Hematopoietic multipotent progenitor cell treated with erythropoietin and hydrocortisone succinate and interleukin-3 and kit ligand, for 6 days (in vitro differentiated cells): ENCODE data around the gene KCNH6.

Experiments used
- DNase-seq: peaks from one replicate; pipeline ENCODE4 v3.0.0-alpha.2; 2015

The KCNH6 gene

DNA sequence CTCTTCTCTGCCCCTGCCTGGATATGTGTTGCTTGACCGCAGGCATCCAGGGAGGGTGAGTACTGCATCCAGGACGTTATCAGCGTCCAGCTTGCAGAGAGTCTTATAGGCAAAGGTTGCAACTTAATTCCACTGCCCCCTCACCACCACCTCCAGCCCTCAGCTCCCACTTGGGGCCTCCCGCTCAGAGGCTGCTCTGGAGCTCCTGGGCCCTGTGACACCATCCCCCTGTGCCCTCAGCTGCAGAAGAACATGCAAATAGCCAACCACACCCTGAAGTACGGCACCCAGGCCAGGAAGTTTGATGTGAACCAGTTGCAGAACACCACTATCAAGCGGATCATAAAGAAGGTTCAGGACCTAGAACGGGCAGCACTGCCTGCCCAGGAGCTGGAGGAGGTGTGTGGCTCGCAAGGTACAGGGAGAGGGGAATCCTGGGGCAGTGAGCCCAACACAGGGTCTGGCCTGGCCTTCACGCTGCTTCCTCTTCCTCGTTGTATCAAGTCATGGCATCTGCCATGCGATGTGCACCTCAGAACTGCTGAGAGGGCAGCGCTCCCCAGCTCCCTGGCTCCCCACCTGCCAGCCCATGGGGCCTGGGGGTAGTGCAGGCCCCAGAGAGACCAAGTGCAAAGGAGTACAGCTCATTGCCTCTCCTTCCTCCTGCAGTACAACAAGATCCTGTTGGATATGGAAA is 36.7 kb upstream of the KCNH6 start:
- DNase-seq: no peak

- no peak for DNase-seq
Measured at GRCh38 chr17:63487014-63487339, 36.2 kb upstream of the KCNH6 start.

DNA sequence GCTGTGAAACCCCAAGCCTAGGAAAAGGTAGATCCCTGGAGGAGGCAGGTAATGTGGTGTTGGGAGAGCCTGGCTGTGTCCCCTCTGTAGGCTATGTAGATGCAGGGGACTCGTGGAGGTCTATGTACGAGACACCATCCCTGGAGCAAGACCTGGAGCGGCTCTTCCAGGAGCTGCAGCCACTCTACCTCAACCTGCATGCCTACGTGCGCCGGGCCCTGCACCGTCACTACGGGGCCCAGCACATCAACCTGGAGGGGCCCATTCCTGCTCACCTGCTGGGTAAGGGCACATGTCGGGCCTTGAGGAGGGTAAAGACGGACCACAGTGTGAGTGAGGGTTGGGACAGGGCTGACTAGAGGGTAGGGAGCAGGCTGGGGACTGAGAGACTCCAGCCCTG is 34.3 kb upstream of the KCNH6 start:
- no peak for DNase-seq

DNA sequence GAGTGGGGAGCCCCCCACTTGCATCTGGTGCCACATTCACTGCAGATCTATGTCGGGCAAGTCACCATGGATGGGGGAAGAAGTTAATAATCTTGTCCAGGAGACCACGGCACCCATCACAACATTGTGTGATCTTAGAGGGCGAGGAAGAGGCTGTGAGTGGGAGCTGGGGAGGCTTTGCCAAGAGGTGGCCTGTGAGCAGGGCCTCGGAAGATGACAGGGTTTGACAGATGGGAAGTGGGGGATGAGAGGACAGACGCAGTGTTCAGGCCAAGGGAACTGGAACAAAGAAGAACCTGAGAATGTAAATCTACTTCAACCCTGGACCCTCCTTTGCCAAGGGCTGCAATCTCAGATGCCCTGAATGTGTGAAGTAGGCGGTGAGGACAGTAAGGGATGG is 33.9 kb upstream of the KCNH6 start:
- DNase-seq: no peak

DNA sequence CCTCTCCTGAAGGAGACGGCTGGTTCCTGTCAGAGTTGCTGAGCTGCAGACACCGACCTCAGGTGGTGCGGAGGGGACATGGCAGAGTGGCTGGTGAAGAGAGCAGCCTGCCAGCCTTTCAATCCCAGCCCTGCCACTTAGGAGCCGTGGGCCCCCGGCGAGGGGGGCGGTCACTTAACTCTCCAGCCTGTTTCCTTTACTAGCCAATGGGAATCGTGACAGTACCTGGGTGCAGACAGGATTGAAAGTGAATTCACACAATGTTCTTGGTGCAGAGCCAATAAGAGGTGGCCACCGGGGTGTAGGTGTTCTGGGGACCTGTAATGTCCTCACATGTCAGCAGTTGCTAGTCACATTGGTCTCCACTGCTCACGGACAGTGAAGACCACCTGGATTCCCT is 32.8 kb upstream of the KCNH6 start:
- DNase-seq: no peak

- DNase-seq: no peak
Measured at GRCh38 chr17:63490858-63491400, 32.2 kb upstream of the KCNH6 start.

GRCh38 chr17:63491413-63491812 is 31.7 kb upstream of the KCNH6 start:
- DNase-seq: no peak

GRCh38 chr17:63491977-63492618 is 31.1 kb upstream of the KCNH6 start:
- DNase-seq: no peak

DNA sequence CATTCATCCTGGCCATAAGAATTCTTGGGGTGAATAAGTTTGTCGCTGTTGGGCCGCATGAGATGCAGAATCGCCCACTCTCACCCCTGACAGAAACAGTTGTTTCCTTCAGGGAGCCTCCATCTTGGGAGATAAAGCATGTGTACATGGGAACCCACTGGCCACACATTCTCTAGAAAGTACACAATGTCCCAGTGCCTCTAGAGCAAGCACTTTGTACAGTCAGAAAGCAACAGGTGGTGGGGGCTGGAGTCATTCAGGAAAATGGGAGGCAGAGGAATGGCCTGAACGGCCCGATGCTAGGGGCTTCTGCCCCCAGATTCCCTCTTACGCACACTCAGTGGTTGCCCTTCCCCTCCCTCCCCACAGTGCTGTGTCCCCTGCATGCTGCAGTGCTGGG is 30.2 kb upstream of the KCNH6 start:
- no peak for DNase-seq

GRCh38 chr17:63493411-63493810 is 29.7 kb upstream of the KCNH6 start:
- no peak for DNase-seq

DNA sequence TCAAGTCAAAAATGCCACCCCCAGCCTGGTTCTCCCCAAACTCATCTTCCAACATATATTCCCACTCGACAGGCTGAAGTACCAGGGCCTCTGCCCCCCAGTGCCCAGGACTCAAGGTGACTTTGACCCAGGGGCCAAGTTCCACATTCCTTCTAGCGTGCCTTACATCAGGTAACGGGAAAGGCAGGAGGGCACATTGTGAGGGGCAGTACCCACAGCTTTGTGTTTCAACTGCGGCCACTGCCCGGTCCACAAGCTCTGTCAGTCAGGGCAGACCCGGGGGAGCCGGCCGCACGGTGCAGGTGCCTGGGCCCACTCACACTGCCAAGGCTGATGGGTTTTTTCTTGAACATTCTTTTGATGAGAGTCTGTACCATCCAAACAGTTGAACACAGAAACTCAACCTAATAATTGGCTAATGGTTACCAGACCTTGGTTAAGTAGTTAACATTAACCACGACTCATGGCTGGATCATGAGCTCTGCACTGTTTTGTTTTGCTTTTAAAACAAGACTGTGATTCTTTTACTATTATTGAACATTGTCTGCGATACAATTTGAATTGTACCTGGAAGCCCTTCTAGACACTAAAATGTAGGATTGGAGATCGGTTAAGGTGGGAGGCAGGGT is 28.7 kb upstream of the KCNH6 start:
- DNase-seq: no peak

DNA sequence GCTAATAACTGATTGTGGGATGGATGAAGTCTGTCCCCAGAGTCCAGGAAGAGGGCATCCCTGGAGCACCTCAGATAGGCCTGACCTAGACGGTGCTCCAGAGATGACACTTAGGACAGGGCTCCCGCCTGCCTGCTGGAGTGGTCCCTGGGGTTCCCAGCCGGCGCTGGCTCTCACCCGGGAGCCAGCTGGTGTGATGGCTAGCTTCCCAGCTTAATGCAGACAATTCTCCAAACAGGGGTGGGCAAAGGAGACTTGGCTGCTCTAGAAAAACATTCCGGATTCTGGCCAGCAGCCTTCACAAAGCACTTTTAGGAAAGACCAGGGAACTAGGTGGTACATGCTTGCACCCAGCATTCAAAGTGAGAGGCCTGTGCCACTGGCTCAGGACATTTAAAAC is 27.7 kb upstream of the KCNH6 start:
- no peak for DNase-seq

GRCh38 chr17:63496177-63496576 is 27.0 kb upstream of the KCNH6 start:
- DNase-seq: no peak

- no peak for DNase-seq
Measured at GRCh38 chr17:63496663-63497400, 26.3 kb upstream of the KCNH6 start.

GRCh38 chr17:63497708-63498483 is 25.3 kb upstream of the KCNH6 start:
- peak; percentile 69 for DNase-seq

- no peak for DNase-seq
Measured at GRCh38 chr17:63498626-63499195, 24.4 kb upstream of the KCNH6 start.

DNA sequence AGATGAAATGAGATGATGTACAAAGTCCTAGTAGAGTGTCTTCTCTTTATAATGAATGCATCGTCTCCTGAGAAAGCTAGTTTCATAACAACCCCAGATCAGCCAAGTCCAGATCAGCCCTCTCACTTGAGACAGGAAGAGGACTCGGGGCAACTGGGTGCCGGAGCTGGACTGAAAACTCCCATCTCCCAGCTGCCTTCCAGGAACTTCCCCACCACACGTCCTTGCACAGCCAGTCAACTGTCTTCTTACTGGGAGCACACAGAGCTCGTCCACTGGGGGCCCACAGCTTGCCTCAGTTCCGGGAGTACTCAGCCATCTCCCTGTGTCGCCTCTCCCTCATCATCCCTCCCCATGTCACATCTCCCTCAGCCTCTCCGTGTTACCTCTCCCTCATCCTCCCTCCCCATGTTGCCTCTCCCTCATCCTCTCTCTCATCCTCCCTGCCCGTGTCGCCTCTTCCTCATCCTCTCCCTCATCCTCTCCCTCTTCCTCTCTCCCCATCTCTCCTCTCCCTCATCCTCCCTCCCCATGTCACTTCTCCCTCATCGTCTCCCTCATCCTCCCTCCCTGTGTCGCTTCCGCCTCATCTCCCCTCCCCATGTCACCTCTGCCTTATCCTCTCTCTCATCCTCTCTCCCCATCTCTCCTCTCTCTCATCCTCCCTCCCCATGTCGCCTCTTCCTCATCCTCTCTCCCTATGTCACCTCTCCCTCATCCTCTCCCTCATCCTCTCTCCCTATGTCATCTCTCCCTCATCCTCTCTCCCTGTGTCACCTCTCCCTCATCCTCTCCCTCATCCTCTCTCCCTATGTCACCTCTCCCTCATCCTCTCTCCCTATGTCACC is 22.4 kb upstream of the KCNH6 start:
- DNase-seq: no peak

GRCh38 chr17:63503341-63503705 is 19.8 kb upstream of the KCNH6 start:
- no peak for DNase-seq

DNA sequence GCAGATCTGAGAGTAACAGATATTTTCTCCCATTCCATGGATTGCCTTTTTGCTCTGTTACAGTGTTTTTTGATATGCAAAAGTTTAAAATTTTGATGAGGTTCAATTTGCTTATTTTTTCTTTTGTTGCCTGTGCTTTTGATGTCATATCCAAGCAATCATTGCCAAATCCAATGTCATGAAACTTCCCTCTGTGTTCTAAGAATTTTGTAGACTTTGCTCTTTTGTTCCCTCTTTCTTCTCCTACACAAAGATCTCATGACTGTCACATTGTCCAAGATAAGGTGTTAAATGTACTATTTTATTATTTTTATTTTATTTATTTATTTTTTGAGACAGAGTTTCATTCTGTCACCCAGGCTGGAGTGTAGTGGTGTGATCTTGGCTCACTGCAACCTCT is 18.9 kb upstream of the KCNH6 start:
- DNase-seq: no peak

- DNase-seq: no peak
Measured at GRCh38 chr17:63505341-63505740, 17.8 kb upstream of the KCNH6 start.

DNA sequence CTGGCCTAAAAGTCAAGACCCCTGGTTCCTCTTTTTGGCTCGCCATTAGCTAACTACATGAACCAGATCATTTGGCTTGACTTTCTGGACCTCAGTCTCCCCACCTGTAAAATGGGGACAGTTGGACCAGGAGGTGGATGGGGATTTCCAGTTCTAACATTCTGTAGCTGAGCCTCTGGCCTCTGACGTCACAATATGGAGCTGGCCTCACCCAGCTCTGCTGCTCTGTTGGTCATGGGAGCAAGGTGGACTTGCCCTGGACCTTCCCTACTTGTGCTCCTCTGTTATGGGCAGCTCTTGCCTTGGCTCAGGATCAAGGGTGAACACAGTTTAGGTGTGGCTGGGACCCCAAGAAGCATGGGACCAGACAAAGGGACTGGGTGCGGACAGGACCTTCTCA is 16.5 kb upstream of the KCNH6 start:
- DNase-seq: no peak

DNA sequence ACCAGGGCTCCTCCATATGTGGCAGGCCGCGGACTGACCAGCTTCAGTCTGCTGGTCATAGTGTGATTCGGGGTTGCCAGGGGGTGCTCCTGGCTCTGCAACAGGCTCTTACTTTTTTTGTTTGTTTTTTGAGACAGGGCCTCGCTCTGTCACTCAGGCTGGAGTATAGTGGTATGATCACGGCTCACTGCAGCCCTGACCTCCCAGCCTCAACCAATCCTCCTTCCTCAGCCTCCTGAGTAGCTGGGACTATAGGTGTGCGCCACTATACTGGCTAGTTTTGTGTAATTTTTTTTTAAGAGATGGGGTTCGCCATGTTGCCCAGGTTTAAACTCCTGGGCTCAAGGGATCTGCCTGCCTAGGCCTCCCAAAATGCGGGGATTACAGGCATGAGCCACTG is 11.8 kb upstream of the KCNH6 start:
- DNase-seq: no peak
